Activated T-helper 9 cell treated with anti-CD3 and anti-CD28 coated beads, Interleukin-2, amount 50 U/mL, for 16 hours (primary cell): Measurements from ENCODE around the gene GPS1.

Experiments used
- DNase-seq: peaks from one replicate; pipeline ENCODE4 v3.0.0-alpha.2; 2020; ENCODE audit warnings: low read depth

The GPS1 gene

DNA sequence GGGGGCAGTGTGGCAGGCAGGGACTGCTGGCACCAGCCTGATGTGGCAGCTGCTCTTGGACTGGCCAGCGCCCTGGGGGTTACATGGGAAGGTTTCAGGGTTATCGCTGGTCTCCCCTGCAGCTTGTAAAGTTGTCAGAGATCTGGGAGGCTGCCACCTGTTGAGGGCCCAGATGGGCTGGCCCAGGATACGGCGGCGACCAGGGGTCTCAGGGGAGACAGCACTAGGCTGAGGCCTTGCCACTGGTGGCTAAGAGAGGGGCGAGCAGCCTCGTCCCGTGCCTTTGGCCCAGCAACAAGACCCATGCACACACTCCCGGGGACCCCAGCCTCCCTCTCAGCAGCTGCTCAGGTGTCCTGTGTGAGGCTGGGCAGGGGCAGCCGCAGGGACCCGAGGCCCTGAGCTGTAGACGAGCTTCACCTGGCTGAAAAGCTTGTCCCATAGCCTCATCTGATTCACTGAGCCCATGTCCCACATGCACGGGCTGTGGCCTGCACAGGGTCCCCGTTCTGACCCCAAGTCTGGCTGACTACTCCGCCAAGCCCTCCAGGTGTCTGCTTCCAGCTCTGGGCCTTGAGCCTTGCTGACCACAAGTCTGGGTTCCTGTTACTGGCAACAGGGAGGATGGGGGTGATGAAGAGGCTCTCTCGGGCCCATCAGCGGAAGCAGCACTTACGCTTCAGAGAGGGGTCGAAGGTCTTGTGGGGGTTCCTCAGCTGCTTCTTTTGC lies 7.7 kb downstream of the GPS1 start:
- no peak for DNase-seq

DNA sequence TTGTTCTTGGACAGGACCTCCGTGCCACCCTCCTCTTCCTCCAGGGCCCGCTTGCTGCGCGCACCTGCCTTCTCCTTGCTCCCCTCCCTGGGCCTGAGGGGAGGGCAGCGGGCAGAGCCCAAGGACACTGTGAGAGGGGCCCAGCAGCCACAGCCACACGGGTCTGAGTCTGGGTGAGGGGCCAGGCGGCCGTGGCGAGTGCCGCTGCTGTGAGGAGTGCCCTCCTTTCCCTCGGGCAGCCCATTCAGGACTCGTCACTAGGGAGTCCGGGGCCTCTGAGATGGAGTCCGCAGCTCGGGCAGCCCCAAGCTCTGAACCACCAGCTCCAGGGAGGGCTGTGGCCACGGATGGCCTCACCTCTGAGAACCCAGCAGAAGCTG lies 8.3 kb downstream of the GPS1 start:
- DNase-seq = no peak

DNA sequence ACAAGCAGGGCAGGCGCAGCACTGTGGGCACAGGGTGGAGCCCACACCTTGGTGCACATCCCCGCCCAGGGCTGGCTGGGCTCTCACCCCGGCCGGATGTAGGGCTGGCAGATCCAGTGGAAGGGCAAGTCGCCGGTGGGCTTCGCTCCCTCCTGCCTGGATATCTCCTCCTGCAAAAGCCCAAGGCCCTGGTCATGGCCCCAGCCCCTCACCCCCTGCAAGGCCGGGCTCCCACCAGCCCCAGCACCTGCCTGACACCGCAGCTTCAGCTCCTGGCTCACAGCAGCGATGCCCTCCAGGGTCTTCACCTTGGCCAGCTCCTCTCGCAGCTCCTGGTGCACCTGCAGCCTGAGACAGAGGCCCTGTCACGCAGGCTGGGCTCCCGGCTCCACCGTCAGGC lies 8.9 kb downstream of the GPS1 start:
- no peak for DNase-seq

- DNase-seq = no peak
Observed at GRCh38 chr17:82061047-82061925, 9.6 kb downstream of the GPS1 start.

- DNase-seq = no peak
Observed at GRCh38 chr17:82062076-82062983, 10.6 kb downstream of the GPS1 start.

DNA sequence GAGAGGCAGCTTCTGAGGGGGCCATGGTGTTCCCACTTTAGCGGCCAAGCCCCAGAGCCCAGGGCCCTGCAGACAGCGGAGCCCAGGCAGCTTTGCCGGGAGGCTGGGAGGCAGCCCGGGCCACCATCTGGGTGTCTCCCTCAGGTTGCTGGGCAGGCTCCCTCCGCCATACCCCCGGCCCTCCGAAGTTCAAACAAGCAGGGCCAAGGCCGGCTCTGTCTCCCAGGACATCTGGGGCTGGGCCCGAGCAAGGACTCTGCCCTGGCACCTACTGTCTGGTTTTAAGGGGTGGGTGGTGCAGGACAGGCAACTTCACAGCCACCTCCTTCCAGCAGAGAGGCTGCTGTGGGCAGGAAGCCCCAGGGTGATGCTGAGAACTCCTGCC lies 11.3 kb downstream of the GPS1 start:
- no peak for DNase-seq

DNA sequence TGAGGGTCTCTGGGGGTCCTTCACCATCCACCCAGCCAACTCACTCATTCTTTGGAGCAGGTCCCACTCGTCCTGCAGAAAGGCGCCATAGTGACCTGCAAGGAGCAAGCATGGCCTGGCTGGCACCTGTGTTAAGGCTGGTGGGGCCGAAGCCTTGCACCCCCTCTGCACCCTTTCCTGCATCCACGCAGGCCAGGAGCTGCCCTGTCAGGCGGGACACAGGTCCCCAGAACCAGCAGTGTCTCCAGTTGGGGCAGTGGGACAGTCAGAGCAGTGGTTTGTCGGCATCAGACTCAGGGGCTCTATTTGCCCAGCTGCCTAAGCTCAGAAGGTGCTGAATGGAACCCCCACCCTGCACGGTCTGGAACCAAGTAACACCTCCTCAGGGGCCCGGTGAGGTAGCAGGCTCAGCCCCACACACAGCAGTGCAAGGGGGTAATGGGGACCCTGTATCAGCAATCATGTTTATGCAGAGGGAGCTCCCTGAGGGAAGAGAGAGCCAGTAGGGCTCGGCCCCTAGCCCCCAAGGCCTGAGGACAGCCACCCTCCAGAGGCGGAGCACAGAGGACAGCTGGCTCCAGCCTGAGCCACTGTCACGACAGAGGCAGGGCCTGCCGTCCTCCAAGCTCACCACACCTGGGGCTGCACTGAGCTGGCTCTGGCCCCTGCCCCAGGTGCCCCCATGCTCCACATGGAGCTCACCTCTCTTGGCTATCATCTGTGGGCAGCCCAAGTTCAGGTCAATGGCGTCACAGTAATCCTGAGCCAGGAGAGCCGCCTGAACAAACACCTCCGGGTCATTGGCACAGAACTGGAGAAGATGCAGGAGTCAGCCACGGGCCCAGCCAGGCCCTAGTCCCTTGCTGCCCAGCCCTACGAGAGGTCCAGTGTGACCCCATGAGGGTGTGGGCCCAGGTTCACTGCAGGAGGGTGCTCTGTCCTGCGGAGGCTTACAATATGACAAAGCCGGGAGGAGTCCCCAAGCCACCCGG lies 12.0 kb downstream of the GPS1 start:
- DNase-seq = no peak

DNA sequence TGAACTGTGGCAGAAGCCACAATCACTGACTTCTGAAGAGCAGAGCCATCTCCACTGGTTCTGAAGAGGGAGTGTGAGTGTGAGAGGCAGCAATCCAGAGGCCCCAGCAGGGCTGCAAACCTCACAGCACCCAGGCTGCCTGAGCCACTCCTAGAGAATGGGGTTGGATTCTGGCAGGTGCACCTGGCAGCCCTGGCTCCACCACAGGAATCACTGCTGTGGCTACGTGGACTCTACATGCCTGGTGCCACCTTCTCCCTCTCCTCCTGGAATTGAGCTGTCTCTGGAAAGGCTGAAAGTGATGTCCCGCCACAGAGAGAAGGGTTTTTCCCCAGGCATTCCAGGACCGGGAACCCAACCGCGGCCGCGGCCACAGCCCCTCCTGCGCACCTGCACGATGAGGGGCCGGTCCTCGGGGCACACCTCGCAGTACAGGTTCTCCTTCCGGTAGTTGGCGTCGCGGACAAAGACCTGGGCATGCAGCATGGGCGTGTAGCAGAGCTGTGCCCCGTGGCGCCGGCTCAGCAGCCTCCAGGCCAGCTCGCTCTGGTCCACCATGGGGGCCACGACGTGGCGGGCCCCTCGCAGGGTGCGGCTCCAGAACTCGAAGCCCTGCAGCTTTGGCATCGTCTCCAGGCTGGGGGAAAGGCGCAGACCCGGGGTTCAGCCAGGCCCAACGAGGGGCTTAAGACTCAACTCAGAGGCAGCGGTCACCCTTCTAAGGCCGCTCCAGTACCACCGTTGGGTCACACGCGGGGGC lies 12.9 kb downstream of the GPS1 start:
- DNase-seq = no peak

- peak; percentile 30 for DNase-seq
Observed at GRCh38 chr17:82065193-82065637, 13.5 kb downstream of the GPS1 start.

DNA sequence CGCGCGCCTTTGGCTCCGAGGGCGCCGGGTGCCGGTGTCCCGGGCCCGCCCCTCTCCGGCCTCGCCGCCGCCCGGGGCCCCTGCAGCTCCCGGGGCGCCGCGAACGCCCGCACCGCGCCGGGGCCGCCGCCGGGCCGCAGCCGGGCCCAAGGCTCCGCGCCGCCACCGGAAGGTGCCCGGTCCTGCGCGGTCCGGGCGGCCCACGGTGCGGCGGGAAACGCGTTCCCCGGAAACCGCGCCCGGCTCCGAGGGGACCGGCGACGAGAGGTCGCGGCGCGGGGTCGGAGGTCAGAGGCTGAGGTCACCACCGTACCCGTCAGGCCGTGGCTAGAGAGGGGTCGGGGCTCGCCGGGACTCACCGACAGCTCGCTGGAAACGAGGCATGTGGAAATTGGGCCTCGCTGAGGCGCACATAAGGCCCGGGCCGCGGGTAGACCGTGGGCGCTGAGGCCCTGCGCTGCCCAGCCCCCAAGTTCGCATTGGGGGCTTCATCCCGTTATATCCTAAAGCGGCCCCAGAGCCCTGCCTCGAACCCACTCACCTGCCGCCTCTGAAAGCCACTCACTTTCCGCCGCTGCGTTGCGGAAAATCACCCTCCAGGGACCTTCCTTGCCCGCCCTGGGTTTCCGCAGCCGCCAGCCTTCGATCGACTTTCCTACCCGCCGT lies 14.1 kb downstream of the GPS1 start, which contains the start of gene DUS1L:
Gene DUS1L, minus strand, starts transcription at position 167 of the 666 bp plus-strand sequence. CDS start 745 bp downstream, outside the sequence.
- DNase-seq = peak; percentile 64

DNA sequence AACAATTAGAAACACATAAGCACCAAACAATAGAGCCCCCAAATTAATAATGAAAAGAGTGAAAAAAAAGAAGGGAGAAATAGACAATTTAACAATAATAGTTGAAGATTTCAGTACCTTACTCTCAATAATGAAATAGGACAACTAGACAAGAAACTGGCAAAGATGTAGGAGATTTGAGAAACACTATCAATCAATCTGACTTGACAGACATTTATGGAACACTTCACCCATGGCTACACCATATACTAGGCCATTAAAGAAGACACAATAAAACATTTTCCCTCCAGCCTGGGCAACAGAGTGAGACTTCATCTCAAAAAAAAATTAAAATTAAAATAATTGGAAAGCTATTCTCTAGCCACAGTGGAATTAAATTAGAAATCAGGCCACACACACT lies 18.9 kb downstream of the GPS1 start:
- no peak for DNase-seq

DNA sequence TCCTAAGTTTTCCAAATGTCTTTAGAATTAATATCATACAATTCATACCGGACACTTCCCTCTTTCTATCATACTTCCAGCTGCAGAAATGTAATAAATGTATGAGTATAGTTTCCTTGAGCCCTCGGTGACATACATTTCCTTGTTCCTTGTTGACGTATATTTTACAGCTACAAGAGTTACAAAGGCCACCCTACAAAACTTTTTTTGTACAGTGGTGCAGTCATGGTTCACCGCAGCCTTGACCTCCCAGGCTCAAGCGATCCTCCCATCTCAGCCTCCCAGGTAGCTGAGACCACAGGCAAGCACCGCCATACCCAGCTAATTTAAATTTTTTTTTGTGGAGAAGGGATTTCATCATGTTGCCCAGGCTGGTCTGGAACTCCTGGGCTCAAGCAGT lies 21.1 kb downstream of the GPS1 start:
- DNase-seq = no peak

GRCh38 chr17:82073446-82073845 lies 21.7 kb downstream of the GPS1 start:
- no peak for DNase-seq

DNA sequence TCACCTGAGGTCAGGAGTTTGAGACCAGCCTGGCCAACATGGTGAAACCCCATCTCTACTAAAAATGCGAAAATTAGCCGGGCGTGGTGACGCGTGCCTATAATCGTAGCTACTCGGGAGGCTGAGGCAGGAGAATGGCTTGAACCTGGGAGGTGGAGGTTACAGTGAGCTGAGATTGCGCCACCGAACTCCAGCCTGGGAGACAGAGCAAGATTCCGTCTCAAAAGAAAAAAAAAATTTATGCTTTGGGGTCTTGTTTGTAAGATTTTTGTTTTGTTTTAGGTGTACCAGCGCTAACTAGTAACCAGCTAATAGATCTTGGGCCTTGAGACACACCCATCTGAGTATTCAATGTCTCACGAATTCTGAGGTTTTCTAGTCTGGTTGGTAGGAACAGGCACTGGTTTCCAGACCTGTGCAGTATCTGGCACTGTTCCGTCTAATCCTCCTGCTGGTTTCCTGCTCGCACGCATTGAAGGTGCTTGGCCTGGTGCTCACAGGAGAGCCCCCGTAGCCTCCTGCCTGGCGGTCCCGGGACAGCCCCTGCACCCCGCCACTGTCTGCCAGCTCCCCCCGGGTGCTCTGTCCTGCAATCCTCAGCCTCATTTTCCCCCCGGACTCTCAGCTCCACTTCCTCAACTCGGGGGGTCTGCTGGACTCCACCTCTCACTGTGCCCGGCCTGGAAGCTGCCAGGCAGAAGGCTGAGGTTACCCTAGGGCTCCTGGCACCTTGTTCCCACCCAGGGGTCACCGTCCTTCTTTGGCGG lies 24.5 kb downstream of the GPS1 start:
- DNase-seq = no peak

- DNase-seq = no peak
Observed at GRCh38 chr17:82076785-82077591, 25.3 kb downstream of the GPS1 start.

GRCh38 chr17:82077617-82078358 lies 26.1 kb downstream of the GPS1 start:
- no peak for DNase-seq

GRCh38 chr17:82078433-82078832 lies 26.7 kb downstream of the GPS1 start:
- DNase-seq = no peak
